Muscle of back (tissue), 11 donors: Measurements from ENCODE around the gene TAS2R60. TPM values are rescaled to one million over a fixed set of nuclear protein-coding genes. Genes with fewer than 3 reads are reported as not detected.
A peak's percentile ranks its signal among the peaks of the same experiment; 100 is the strongest.

Source experiments
- DNase-seq, 3 donors: peaks; one replicate each; pipeline versions ENCODE4 v3.0.0 to v3.0.0-alpha.2; 2013
- polyA plus RNA-seq, 10 donors: library from polyadenylated mRNA; unstranded; fragments of 120-200 nt; gene quantifications; one replicate each; pipeline ENCODE4 v1.2.1, GENCODE V29; 2013; ENCODE audit not compliant: insufficient read length in 10 of 10

Gene TAS2R60
- polyA plus RNA-seq, 10 donors = not detected

- DNase-seq = no peak
Observed at GRCh38 chr7:143437578-143437977, 5.7 kb upstream of the TAS2R60 start.

GRCh38 chr7:143439866-143440265 lies 3.4 kb upstream of the TAS2R60 start:
- no peak for DNase-seq

GRCh38 chr7:143444063-143444782 lies 970 bp downstream of the TAS2R60 start:
- DNase-seq = no peak

GRCh38 chr7:143444785-143445184 lies 1.5 kb downstream of the TAS2R60 start:
- no peak for DNase-seq

GRCh38 chr7:143447466-143447865 lies 4.2 kb downstream of the TAS2R60 start:
- peak in 1 of 3 donors; percentile 17 for DNase-seq

- no peak for DNase-seq
Observed at GRCh38 chr7:143448429-143448828, 5.2 kb downstream of the TAS2R60 start.

GRCh38 chr7:143449793-143450192 lies 6.5 kb downstream of the TAS2R60 start:
- DNase-seq = no peak

GRCh38 chr7:143451122-143451521 lies 7.9 kb downstream of the TAS2R60 start:
- DNase-seq = no peak

GRCh38 chr7:143451746-143452145 lies 8.5 kb downstream of the TAS2R60 start:
- no peak for DNase-seq

- no peak for DNase-seq
Observed at GRCh38 chr7:143452495-143452894, 9.2 kb downstream of the TAS2R60 start.

GRCh38 chr7:143454091-143454680 lies 10.9 kb downstream of the TAS2R60 start:
- no peak for DNase-seq

- DNase-seq = no peak
Observed at GRCh38 chr7:143455491-143455890, 12.2 kb downstream of the TAS2R60 start.

GRCh38 chr7:143455942-143456341 lies 12.7 kb downstream of the TAS2R60 start:
- DNase-seq = no peak

- DNase-seq = peak in 1 of 3 donors; percentile 56
Observed at GRCh38 chr7:143456992-143457793, 13.9 kb downstream of the TAS2R60 start.

GRCh38 chr7:143458263-143458662 lies 15.0 kb downstream of the TAS2R60 start:
- peak in 2 of 3 donors; percentile 16 to 66 for DNase-seq

- DNase-seq = no peak
Observed at GRCh38 chr7:143458681-143459080, 15.4 kb downstream of the TAS2R60 start.

- no peak for DNase-seq
Observed at GRCh38 chr7:143459359-143459758, 16.1 kb downstream of the TAS2R60 start.

GRCh38 chr7:143460271-143460979 lies 17.2 kb downstream of the TAS2R60 start:
- DNase-seq = peak in 1 of 3 donors; percentile 21

GRCh38 chr7:143462045-143462444 lies 18.8 kb downstream of the TAS2R60 start:
- DNase-seq = no peak

- DNase-seq = no peak
Observed at GRCh38 chr7:143463556-143463955, 20.3 kb downstream of the TAS2R60 start.

- DNase-seq = no peak
Observed at GRCh38 chr7:143463957-143464356, 20.7 kb downstream of the TAS2R60 start.

- no peak for DNase-seq
Observed at GRCh38 chr7:143467724-143468123, 24.5 kb downstream of the TAS2R60 start.
